ENCODE results near the gene SSX2IP.

SSX2IP gene

DNA sequence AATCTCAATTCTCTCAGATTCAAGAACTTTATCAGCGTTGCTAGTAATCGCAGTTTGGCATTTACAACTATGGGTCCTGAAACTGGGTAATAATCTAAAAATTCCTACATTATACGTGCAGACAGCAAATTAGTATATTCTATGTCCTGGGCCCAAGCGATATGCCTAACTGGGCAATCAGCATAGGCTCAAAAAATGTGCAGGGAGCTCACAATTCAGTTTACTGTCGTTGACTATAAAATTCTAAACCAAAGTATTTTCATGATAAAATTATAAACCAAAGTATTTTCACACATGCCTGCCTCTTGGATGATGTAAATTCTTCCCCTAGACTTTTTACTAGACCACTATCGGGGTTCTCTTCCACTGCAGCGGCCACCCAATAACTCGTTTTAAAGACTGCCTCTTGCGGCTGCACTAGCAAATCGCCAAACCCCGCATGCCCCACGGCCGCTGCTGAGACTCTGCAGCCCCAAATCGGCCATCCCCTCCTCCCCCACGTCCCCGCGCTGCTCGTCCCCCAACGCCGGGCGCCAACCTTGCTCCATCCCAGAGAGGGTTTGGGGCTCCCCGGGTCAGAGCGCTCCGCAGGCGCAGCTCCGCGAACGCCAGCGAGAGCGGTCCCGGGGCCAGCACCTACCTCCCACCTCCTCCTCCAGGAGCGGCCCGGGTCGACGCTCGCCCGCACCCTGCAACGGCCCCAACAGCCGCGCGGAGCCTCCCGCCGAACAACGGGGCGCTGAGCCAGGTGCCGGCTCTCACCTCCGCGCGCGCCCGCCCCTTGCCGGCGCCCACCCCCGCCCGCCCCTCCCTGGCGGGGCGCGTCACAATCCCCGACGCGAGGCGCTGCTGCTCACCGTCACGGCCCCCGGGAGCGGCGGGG is 506 bp downstream of the SSX2IP start (continued):
- TF ChIP-seq ZNF341 (tag by site-specific recombination; IDR thresholded peaks at IDR 0.05; ENCODE audit: low read depth) (peak; percentile 89), ZNF768 (tag by site-specific recombination; IDR thresholded peaks at IDR 0.05) (no peak; the same call in 1 of the 2 replicates), SP3 (tag by site-specific recombination; IDR thresholded peaks at IDR 0.05) (no peak), ZFHX2 (tag by site-specific recombination; conservative IDR thresholded peaks at IDR 0.05) (peak; percentile 69; the same call in 1 of the 2 replicates), KLF9 (tag by site-specific recombination; IDR thresholded peaks at IDR 0.05; ENCODE audit: low read depth) (no peak), ZNF157 (tag by site-specific recombination; IDR thresholded peaks at IDR 0.05) (no peak), SALL2 (tag by site-specific recombination; IDR thresholded peaks at IDR 0.05; ENCODE audit: borderline replicate concordance) (no peak), ZNF114 (tag by site-specific recombination; IDR thresholded peaks at IDR 0.05) (no peak), ZNF350 (tag by site-specific recombination; IDR thresholded peaks at IDR 0.05) (no peak), ZNF777 (tag by site-specific recombination; IDR thresholded peaks at IDR 0.05; ENCODE audit: borderline replicate concordance) (no peak), ZNF660 (tag by site-specific recombination; IDR thresholded peaks at IDR 0.05) (peak; percentile 10; the same call in 1 of the 2 replicates), ZNF16 (tag by site-specific recombination; IDR thresholded peaks at IDR 0.05; ENCODE audit: low read depth) (no peak), YY1 (tag by site-specific recombination; IDR thresholded peaks at IDR 0.05) (no peak), ZNF121 (tag by site-specific recombination; IDR thresholded peaks at IDR 0.05) (no peak), ZNF302 (tag by site-specific recombination; IDR thresholded peaks at IDR 0.05; ENCODE audit: low read depth) (no peak), ZNF184 (tag by site-specific recombination; IDR thresholded peaks at IDR 0.05) (no peak), ZNF211 (tag by site-specific recombination; IDR thresholded peaks at IDR 0.05; ENCODE audit: low read depth) (no peak), ZNF530 (tag by site-specific recombination; IDR thresholded peaks at IDR 0.05; ENCODE audit: low read depth) (no peak)
- TF ChIP-seq, protein P1, sequence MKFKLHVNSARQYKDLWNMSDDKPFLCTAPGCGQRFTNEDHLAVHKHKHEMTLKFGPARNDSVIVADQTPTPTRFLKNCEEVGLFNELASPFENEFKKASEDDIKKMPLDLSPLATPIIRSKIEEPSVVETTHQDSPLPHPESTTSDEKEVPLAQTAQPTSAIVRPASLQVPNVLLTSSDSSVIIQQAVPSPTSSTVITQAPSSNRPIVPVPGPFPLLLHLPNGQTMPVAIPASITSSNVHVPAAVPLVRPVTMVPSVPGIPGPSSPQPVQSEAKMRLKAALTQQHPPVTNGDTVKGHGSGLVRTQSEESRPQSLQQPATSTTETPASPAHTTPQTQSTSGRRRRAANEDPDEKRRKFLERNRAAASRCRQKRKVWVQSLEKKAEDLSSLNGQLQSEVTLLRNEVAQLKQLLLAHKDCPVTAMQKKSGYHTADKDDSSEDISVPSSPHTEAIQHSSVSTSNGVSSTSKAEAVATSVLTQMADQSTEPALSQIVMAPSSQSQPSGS (tag by site-specific recombination; IDR thresholded peaks at IDR 0.05; ENCODE audit: low read depth) = no peak
- TF ChIP-seq, protein P2, sequence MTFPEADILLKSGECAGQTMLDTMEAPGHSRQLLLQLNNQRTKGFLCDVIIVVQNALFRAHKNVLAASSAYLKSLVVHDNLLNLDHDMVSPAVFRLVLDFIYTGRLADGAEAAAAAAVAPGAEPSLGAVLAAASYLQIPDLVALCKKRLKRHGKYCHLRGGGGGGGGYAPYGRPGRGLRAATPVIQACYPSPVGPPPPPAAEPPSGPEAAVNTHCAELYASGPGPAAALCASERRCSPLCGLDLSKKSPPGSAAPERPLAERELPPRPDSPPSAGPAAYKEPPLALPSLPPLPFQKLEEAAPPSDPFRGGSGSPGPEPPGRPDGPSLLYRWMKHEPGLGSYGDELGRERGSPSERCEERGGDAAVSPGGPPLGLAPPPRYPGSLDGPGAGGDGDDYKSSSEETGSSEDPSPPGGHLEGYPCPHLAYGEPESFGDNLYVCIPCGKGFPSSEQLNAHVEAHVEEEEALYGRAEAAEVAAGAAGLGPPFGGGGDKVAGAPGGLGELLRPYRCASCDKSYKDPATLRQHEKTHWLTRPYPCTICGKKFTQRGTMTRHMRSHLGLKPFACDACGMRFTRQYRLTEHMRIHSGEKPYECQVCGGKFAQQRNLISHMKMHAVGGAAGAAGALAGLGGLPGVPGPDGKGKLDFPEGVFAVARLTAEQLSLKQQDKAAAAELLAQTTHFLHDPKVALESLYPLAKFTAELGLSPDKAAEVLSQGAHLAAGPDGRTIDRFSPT (tag by site-specific recombination; IDR thresholded peaks at IDR 0.05) = no peak
- TF ChIP-seq, protein P3, sequence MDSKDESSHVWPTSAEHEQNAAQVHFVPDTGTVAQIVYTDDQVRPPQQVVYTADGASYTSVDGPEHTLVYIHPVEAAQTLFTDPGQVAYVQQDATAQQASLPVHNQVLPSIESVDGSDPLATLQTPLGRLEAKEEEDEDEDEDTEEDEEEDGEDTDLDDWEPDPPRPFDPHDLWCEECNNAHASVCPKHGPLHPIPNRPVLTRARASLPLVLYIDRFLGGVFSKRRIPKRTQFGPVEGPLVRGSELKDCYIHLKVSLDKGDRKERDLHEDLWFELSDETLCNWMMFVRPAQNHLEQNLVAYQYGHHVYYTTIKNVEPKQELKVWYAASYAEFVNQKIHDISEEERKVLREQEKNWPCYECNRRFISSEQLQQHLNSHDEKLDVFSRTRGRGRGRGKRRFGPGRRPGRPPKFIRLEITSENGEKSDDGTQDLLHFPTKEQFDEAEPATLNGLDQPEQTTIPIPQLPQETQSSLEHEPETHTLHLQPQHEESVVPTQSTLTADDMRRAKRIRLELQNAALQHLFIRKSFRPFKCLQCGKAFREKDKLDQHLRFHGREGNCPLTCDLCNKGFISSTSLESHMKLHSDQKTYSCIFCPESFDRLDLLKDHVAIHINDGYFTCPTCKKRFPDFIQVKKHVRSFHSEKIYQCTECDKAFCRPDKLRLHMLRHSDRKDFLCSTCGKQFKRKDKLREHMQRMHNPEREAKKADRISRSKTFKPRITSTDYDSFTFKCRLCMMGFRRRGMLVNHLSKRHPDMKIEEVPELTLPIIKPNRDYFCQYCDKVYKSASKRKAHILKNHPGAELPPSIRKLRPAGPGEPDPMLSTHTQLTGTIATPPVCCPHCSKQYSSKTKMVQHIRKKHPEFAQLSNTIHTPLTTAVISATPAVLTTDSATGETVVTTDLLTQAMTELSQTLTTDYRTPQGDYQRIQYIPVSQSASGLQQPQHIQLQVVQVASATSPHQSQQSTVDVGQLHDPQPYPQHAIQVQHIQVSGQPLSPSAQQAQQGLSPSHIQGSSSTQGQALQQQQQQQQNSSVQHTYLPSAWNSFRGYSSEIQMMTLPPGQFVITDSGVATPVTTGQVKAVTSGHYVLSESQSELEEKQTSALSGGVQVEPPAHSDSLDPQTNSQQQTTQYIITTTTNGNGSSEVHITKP (tag by site-specific recombination; IDR thresholded peaks at IDR 0.05) = peak; percentile 10; the same call in 1 of the 2 replicates
- TF ChIP-seq, protein P4, sequence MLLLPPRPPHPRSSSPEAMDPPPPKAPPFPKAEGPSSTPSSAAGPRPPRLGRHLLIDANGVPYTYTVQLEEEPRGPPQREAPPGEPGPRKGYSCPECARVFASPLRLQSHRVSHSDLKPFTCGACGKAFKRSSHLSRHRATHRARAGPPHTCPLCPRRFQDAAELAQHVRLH (tag by site-specific recombination; IDR thresholded peaks at IDR 0.05) = no peak
- TF ChIP-seq, protein P5, sequence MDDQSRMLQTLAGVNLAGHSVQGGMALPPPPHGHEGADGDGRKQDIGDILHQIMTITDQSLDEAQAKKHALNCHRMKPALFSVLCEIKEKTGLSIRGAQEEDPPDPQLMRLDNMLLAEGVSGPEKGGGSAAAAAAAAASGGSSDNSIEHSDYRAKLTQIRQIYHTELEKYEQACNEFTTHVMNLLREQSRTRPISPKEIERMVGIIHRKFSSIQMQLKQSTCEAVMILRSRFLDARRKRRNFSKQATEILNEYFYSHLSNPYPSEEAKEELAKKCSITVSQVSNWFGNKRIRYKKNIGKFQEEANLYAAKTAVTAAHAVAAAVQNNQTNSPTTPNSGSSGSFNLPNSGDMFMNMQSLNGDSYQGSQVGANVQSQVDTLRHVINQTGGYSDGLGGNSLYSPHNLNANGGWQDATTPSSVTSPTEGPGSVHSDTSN (CRISPR knock-in tag; IDR thresholded peaks at IDR 0.05) = no peak
- TF ChIP-seq, protein P6, sequence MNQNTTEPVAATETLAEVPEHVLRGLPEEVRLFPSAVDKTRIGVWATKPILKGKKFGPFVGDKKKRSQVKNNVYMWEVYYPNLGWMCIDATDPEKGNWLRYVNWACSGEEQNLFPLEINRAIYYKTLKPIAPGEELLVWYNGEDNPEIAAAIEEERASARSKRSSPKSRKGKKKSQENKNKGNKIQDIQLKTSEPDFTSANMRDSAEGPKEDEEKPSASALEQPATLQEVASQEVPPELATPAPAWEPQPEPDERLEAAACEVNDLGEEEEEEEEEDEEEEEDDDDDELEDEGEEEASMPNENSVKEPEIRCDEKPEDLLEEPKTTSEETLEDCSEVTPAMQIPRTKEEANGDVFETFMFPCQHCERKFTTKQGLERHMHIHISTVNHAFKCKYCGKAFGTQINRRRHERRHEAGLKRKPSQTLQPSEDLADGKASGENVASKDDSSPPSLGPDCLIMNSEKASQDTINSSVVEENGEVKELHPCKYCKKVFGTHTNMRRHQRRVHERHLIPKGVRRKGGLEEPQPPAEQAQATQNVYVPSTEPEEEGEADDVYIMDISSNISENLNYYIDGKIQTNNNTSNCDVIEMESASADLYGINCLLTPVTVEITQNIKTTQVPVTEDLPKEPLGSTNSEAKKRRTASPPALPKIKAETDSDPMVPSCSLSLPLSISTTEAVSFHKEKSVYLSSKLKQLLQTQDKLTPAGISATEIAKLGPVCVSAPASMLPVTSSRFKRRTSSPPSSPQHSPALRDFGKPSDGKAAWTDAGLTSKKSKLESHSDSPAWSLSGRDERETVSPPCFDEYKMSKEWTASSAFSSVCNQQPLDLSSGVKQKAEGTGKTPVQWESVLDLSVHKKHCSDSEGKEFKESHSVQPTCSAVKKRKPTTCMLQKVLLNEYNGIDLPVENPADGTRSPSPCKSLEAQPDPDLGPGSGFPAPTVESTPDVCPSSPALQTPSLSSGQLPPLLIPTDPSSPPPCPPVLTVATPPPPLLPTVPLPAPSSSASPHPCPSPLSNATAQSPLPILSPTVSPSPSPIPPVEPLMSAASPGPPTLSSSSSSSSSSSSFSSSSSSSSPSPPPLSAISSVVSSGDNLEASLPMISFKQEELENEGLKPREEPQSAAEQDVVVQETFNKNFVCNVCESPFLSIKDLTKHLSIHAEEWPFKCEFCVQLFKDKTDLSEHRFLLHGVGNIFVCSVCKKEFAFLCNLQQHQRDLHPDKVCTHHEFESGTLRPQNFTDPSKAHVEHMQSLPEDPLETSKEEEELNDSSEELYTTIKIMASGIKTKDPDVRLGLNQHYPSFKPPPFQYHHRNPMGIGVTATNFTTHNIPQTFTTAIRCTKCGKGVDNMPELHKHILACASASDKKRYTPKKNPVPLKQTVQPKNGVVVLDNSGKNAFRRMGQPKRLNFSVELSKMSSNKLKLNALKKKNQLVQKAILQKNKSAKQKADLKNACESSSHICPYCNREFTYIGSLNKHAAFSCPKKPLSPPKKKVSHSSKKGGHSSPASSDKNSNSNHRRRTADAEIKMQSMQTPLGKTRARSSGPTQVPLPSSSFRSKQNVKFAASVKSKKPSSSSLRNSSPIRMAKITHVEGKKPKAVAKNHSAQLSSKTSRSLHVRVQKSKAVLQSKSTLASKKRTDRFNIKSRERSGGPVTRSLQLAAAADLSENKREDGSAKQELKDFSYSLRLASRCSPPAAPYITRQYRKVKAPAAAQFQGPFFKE (tag by site-specific recombination; IDR thresholded peaks at IDR 0.05; ENCODE audit: borderline replicate concordance) = no peak
